Peyer's patch (tissue), 4 donors: Measurements from ENCODE around the gene ZNF345. TPM values are rescaled to one million over a fixed set of nuclear protein-coding genes. Genes with fewer than 3 reads are reported as not detected.

ENCODE experiments used
- DNase-seq, 3 donors: peaks; one replicate each; pipeline ENCODE4 v3.0.0-alpha.2; 2017 to 2019
- H3K27ac ChIP-seq, 4 donors: fragments of 200-600 bp; sonication (generic); one replicate each; pipeline ENCODE4 v1.5.1; 2016 to 2019
- H3K27me3 ChIP-seq, 2 donors: fragments of 200-600 bp; sonication (generic); one replicate each; pipeline ENCODE4 v1.5.1; 2019
- H3K36me3 ChIP-seq, 3 donors: fragments of 200-600 bp; sonication (generic); one replicate each; pipeline ENCODE4 v1.5.1; 2016 to 2019
- H3K4me1 ChIP-seq, 4 donors: fragments of 200-600 bp; sonication (generic); one replicate each; pipeline ENCODE4 v1.5.1; 2016 to 2019
- H3K4me3 ChIP-seq, 4 donors: fragments of 200-600 bp; sonication (generic); 1 replicate in 3 of 4; 2 replicates in 1 of 4; pipeline ENCODE4 v1.5.1; 2016 to 2019; ENCODE audit warnings: mild to moderate bottlenecking in 1 of 4
- H3K9me3 ChIP-seq, 4 donors: fragments of 200-600 bp; sonication (generic); one replicate each; pipeline ENCODE4 v1.5.1; 2016 to 2019; ENCODE audit warnings: mild to moderate bottlenecking in 1 of 4
- POLR2A ChIP-seq, 2 donors: fragments of 450-650 bp; IDR thresholded peaks; one replicate each; pipeline ENCODE4 v1.5.1; 2017; ENCODE audit warnings: antibody characterized with exemption in 2 of 2, mild to moderate bottlenecking in 2 of 2, moderate library complexity in 2 of 2
- total RNA-seq, 4 donors: library from RNA; depleted of rRNA; stranded (reverse); fragments of >200 nt; gene quantifications; one replicate each; pipeline ENCODE4 v1.1.0, GENCODE V29; 2016
- TF ChIP-seq, protein P1 (sequence below), 6 experiments: fragments of 450-650 bp in 4 of 6; fragments of 200-600 bp in 2 of 6; sonication (generic) in 1 of 6; IDR thresholded peaks; one replicate each; pipeline ENCODE4 v1.5.1; 2017 to 2019; ENCODE audit warnings: antibody characterized with exemption in 6 of 6, mild to moderate bottlenecking in 3 of 6, moderate library complexity in 1 of 6

Gene ZNF345
- total RNA-seq, 4 donors from 2014 or later = 3.0 to 19.8 (median 3.7) TPM

DNA sequence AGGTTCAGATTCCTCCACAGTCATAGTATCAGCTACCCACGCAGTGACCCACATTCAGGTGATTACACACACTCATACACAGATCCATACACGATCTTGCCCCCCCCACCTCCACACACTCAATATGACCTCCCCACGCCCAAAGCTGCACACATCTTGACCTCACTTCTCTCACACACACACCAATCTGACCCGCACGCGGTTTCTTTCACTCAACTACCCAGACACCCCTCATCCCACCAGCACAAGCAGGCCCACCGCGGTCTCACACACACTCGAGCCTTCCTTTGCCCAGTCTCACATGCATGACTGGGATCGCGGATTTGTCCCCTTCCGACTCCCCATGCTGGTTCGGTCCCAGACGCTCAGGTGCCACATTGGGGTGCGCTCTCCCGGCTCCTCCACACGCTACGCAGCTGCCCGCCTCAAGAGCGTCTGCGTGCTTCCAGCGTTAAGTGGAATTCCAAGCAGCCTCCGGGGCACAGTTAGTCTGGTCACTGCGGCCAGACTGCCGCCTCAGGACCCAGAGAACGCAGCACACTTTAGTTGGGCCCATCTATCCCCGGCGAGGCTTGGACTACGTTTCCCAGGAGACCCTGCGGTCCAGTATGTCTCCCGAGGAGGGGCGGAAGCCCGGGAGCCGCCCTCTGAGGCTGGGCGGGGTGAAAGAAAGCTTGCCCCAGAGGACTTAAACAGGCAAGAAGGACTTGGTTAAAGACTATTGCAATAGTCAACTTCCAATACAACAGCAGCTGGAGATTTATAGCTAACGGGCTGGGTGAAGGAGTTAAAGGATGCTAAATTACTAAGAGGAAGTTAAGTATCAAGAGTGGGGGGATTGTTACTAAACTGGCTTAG lies 746 bp upstream of the ZNF345 start:
- Histone ChIP-seq H3K4me1 (peaks cover 0 to 18% (median 0%) of the 10 kb centered on the region in 4 donors), H3K27me3 (no peaks in the 10 kb centered on the region)
- TF ChIP-seq POLR2A (IDR thresholded peaks at IDR 0.05) = peak in 1 of 2 donors; percentile 7
- TF ChIP-seq, protein P1, sequence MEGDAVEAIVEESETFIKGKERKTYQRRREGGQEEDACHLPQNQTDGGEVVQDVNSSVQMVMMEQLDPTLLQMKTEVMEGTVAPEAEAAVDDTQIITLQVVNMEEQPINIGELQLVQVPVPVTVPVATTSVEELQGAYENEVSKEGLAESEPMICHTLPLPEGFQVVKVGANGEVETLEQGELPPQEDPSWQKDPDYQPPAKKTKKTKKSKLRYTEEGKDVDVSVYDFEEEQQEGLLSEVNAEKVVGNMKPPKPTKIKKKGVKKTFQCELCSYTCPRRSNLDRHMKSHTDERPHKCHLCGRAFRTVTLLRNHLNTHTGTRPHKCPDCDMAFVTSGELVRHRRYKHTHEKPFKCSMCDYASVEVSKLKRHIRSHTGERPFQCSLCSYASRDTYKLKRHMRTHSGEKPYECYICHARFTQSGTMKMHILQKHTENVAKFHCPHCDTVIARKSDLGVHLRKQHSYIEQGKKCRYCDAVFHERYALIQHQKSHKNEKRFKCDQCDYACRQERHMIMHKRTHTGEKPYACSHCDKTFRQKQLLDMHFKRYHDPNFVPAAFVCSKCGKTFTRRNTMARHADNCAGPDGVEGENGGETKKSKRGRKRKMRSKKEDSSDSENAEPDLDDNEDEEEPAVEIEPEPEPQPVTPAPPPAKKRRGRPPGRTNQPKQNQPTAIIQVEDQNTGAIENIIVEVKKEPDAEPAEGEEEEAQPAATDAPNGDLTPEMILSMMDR (IDR thresholded peaks at IDR 0.05) = peak in 1 of 6 experiments; percentile 10

DNA sequence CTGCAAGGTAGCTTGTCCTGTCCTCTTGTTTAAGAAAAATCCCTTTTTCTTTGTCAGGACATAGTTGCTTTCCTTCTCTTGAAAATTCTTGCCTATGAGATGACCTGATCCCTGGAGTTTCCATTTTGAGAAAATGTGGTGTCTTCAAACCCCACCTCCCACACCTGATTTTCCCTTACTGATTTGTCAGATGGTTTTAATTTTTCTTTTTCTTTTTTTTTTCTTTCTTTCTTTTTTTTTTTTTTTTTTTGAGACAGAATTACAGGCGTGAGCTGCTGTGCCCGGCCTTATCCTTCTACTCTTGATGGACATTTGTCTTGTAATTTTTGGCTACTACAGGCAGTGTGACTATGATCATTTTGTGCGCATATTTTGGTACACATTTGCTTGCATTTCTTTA lies 1.2 kb downstream of the ZNF345 start:
- Histone ChIP-seq H3K27ac (no peak overlapping the region), H3K27me3 (no peaks in the 10 kb centered on the region), H3K9me3 (peaks cover 0 to 17% (median 0%) of the 10 kb centered on the region in 4 donors), H3K4me1 (peaks cover 0 to 18% (median 0%) of the 10 kb centered on the region in 4 donors), H3K4me3 (peak overlapping the region in 2 of 4 donors; percentile 75 to 96), H3K36me3 (peaks cover 0 to 43% (median 0%) of the 10 kb centered on the region in 3 donors)
- TF ChIP-seq POLR2A (IDR thresholded peaks at IDR 0.05) = no peak
- no peak for DNase-seq

More for the DNA sequence above, 746 bp upstream of the ZNF345 start:
- H3K36me3 ChIP-seq = peaks cover 0 to 25% (median 0%) of the 10 kb centered on the region in 3 donors
- H3K9me3 ChIP-seq = peaks cover 0 to 13% (median 0%) of the 10 kb centered on the region in 4 donors
- peak overlapping the region; percentile 52 to 96 (median 76) for H3K4me3 ChIP-seq
- peak; percentile 91 to 96 (median 92) for DNase-seq
- H3K27ac ChIP-seq = peak overlapping the region; percentile 74 to 86 (median 82)

DNA sequence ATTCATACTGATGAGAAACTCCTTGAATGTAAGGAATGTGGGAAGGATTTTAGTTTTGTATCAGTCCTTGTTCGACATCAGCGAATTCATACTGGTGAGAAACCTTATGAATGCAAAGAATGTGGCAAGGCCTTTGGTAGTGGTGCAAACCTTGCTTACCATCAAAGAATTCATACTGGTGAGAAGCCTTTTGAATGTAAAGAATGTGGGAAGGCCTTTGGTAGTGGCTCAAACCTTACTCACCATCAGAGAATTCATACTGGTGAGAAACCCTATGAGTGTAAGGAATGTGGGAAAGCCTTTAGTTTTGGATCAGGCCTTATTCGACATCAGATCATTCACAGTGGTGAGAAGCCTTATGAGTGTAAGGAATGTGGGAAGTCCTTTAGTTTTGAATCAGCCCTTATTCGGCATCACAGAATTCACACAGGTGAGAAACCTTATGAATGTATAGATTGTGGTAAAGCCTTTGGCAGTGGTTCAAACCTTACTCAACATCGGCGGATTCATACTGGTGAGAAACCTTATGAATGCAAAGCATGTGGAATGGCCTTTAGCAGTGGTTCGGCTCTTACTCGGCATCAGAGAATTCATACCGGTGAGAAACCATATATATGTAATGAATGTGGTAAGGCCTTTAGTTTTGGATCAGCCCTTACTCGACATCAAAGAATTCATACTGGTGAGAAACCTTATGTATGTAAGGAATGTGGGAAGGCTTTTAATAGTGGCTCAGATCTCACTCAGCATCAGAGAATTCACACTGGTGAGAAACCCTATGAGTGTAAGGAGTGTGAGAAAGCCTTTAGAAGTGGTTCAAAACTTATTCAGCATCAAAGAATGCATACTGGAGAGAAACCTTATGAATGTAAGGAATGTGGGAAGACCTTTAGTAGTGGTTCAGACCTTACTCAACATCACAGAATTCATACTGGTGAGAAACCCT lies 26.6 kb downstream of the ZNF345 start:
- DNase-seq = no peak
- Histone ChIP-seq H3K4me1 (no peaks in the 10 kb centered on the region), H3K9me3 (peaks cover 0 to 95% (median 30%) of the 10 kb centered on the region in 4 donors), H3K27me3 (no peaks in the 10 kb centered on the region), H3K36me3 (peaks cover 0 to 39% (median 0%) of the 10 kb centered on the region in 3 donors), H3K4me3 (no peak overlapping the region), H3K27ac (no peak overlapping the region)
- TF ChIP-seq, protein P1 (IDR thresholded peaks at IDR 0.05) = no peak
- no peak for TF ChIP-seq POLR2A (IDR thresholded peaks at IDR 0.05)

DNA sequence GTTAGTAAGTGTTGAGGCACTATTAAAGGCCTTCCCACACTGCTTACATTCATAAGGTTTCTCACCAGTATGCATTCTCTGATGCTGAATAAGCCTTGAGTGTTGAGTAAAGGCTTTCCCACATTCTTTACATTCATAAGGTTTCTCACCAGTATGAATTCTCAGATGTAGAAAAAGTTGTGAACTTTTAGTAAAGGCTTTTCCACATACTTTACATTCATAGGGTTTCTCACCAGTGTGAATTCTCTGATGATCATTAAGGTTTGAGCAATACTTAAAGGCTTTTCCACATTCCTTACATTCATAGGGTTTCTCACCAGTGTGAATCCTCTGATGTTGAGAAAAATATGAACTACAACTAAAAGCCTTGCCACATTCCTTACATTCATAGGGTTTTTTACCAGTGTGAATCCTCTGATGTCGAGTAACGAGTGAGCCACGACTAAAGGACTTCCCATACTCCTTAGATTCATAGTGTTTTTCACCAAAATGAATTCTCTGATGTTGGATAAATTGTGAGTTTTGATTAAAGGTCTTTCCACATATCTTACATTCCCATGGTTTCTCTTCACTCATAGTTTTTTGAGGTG lies 41.2 kb downstream of the ZNF345 start:
- Histone ChIP-seq H3K9me3 (peaks cover 0 to 99% (median 53%) of the 10 kb centered on the region in 4 donors), H3K4me3 (no peak overlapping the region), H3K27me3 (no peaks in the 10 kb centered on the region), H3K4me1 (no peaks in the 10 kb centered on the region), H3K27ac (no peak overlapping the region), H3K36me3 (peaks cover 0 to 60% (median 6%) of the 10 kb centered on the region in 3 donors)
- no peak for DNase-seq
- TF ChIP-seq POLR2A (IDR thresholded peaks at IDR 0.05) = no peak
- TF ChIP-seq, protein P1 (IDR thresholded peaks at IDR 0.05) = no peak

DNA sequence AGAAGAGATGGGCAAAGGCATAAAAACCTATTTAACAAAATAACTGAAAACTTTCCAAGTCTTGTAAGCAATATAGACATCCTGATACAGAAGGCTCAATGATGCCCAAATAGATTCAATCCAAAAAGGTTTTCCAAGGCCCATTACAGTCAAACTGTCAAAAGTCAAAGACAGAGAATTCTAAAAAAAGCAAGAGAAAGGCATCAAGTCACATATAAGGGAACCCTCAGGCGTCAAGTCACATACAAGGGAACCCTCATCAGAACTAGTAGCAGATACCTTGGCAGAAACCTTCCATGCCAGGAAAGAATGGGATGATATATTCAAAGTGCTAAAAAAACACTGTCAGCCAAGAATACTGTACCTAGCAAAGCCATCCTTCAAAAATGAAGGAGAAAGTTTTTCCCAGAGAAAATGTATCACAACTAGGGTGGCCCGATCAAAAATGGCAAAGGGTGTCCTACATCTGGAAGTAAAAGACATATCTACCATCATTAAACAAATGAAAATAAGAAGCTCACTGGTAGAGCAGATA lies 44.2 kb downstream of the ZNF345 start:
- H3K9me3 ChIP-seq = peaks cover 3 to 97% (median 49%) of the 10 kb centered on the region in 4 donors
- H3K36me3 ChIP-seq = peaks cover 0 to 74% (median 6%) of the 10 kb centered on the region in 3 donors
- TF ChIP-seq POLR2A (IDR thresholded peaks at IDR 0.05) = no peak
- TF ChIP-seq, protein P1 (IDR thresholded peaks at IDR 0.05) = no peak
- H3K27me3 ChIP-seq = no peaks in the 10 kb centered on the region
- no peak overlapping the region for H3K4me3 ChIP-seq
- H3K27ac ChIP-seq = no peak overlapping the region
- no peak for DNase-seq
- H3K4me1 ChIP-seq = no peaks in the 10 kb centered on the region
